CD8-positive, alpha-beta memory T cell (primary cell): Measurements from ENCODE around the gene OR7A10. TPM values are rescaled to one million over a fixed set of nuclear protein-coding genes. Genes with fewer than 3 reads are reported as not detected.
"Not testable (repeated sequence)": the region's sequence is repeated elsewhere in the genome, so short reads cannot be mapped to it uniquely, and the experiment has no call there.

Source experiments
- CTCF ChIA-PET: fragments of 350-600 bp; sonication (Branson Sonifier 250); formaldehyde crosslinking; loops from one replicate; lab custom pipeline; 2021; ENCODE audit warnings: antibody characterized with exemption; lab: Charles Lee
- POLR2A ChIA-PET: fragments of 350-600 bp; sonication (Branson Sonifier 250); formaldehyde crosslinking; loops from one replicate; lab custom pipeline; 2021; ENCODE audit warnings: antibody characterized with exemption; lab: Charles Lee
- DNase-seq, 5 donors: peaks; one replicate each; pipeline versions ENCODE4 v3.0.0 to v3.0.0-alpha.2; 2020 to 2022; ENCODE audit warnings: mixed read lengths in 1 of 5
- H3K27ac ChIP-seq: one replicate; pipeline ENCODE4 v1.7.0; 2013; ENCODE audit warnings: low read depth, mild to moderate bottlenecking, low read length, moderate library complexity
- H3K27me3 ChIP-seq: 2 replicates; pipeline ENCODE4 v1.7.0; 2013; ENCODE audit warnings: low read length, mild to moderate bottlenecking; ENCODE audit not compliant: insufficient read depth, poor library complexity, severe bottlenecking
- H3K36me3 ChIP-seq: 2 replicates; pipeline ENCODE4 v1.7.0; 2013; ENCODE audit warnings: mild to moderate bottlenecking, low read length, moderate library complexity; ENCODE audit not compliant: insufficient read depth
- H3K4me1 ChIP-seq: 2 replicates; pipeline ENCODE4 v1.7.0; 2013; ENCODE audit warnings: mild to moderate bottlenecking, low read length, moderate library complexity; ENCODE audit not compliant: insufficient read depth
- H3K4me3 ChIP-seq: 2 replicates; pipeline ENCODE4 v1.7.0; 2013; ENCODE audit warnings: mild to moderate bottlenecking, low read length
- H3K9me3 ChIP-seq: 2 replicates; pipeline ENCODE4 v1.7.0; 2013; ENCODE audit warnings: mild to moderate bottlenecking, low read length
- H3K27ac Mint-ChIP-seq, 8 donors: one replicate each; pipeline ENCODE4 v1.8.0; 2020 to 2021; ENCODE audit warnings: mixed read lengths in 8 of 8, mild to moderate bottlenecking in 6 of 8, inconsistent platforms in 3 of 8, moderate library complexity in 3 of 8
- H3K27me3 Mint-ChIP-seq, 2 donors: one replicate each; pipeline ENCODE4 v1.8.0; 2020 to 2021; ENCODE audit warnings: mixed read lengths in 2 of 2, mild to moderate bottlenecking in 1 of 2, moderate library complexity in 1 of 2
- H3K36me3 Mint-ChIP-seq, 3 donors: one replicate each; pipeline ENCODE4 v1.8.0; 2020 to 2021; ENCODE audit warnings: mixed read lengths in 3 of 3, inconsistent platforms in 1 of 3, mild to moderate bottlenecking in 1 of 3
- H3K4me1 Mint-ChIP-seq, 3 donors: one replicate each; pipeline ENCODE4 v1.8.0; 2020 to 2021; ENCODE audit warnings: mixed read lengths in 3 of 3, inconsistent platforms in 1 of 3, mild to moderate bottlenecking in 1 of 3
- H3K4me3 Mint-ChIP-seq, 7 donors: one replicate each; pipeline ENCODE4 v1.8.0; 2020 to 2021; ENCODE audit warnings: mixed read lengths in 7 of 7, mild to moderate bottlenecking in 6 of 7, moderate library complexity in 4 of 7, inconsistent platforms in 2 of 7
- H3K9me3 Mint-ChIP-seq, 5 donors: one replicate each; pipeline ENCODE4 v1.8.0; 2020 to 2022; ENCODE audit warnings: mixed read lengths in 5 of 5, mild to moderate bottlenecking in 3 of 5, moderate library complexity in 2 of 5, inconsistent platforms in 1 of 5
- polyA plus RNA-seq: library from polyadenylated mRNA; unstranded; fragments of 300-500 nt; fragmentation: Illumina TruSeq; gene quantifications from one replicate; pipeline ENCODE4 v1.2.3, GENCODE V29; 2021
- total RNA-seq, 2 experiments: library from RNA; stranded (reverse); gene quantifications; one replicate each; pipeline ENCODE4 v1.2.3, GENCODE V29; 2021

The OR7A10 gene
- total and polyA plus RNA-seq, 3 experiments from 2014 or later = not detected

- H3K4me1 ChIP-seq = no peaks in the 10 kb centered on the region
- Mint-ChIP-seq H3K9me3 (peaks cover 0 to 3% (median 0%) of the 10 kb centered on the region in 5 donors), H3K4me3 (no peak overlapping the region), H3K27me3 (peaks cover 1 to 4% of the 10 kb centered on the region in 2 donors), H3K27ac (no peak overlapping the region), H3K36me3 (no peaks in the 10 kb centered on the region), H3K4me1 (no peaks in the 10 kb centered on the region)
- no peak for DNase-seq
- ChIA-PET CTCF (no interaction called here), POLR2A (no interaction called here)
- no peaks in the 10 kb centered on the region for H3K36me3 ChIP-seq
- H3K9me3 ChIP-seq = no peaks in the 10 kb centered on the region
- no peak overlapping the region for H3K4me3 ChIP-seq
- H3K27ac ChIP-seq = no peak overlapping the region
- no peaks in the 10 kb centered on the region for H3K27me3 ChIP-seq
Measured at GRCh38 chr19:14814982-14815652, 33.6 kb downstream of the OR7A10 start.

DNA sequence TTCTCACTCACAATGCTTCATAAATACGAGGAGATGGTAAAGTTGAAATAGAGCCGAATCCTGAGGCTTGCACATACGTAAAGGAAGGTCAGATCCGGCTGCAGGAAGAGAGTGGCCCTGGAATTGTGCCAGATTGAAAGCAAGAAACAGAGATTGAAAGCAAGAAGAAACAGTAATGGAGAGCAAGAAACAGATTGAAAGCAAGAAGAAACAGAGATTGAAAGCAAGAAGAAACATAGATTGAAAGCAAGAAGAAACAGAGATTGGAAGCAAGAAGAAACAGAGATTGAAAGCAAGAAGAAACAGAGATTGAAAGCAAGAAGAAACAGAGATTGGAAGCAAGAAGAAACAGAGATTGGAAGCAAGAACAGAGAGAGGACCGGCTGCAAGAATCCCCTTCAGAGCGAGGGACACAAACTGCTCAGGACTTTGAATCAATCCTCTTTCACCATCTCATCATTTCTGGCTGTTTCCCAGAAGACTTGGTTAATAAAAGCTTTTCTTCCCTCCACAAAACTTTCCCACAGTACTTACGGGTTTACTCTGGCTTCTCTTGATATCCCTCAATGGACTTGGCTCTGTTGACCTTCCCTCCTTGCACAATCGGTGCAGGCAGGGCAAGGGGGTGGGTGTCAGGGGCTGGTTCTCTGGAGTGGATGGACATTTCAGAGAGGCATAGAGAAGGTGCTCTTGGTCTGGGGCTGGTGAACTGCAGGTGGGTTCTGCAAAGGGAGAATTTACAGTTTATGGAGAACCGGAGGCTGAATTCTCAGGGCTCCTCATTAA is 39.3 kb downstream of the OR7A10 start:
- Mint-ChIP-seq H3K27me3 (peaks cover 0 to 17% of the 10 kb centered on the region in 2 donors), H3K27ac (no peak overlapping the region)
- POLR2A ChIA-PET = no interaction called here

DNA sequence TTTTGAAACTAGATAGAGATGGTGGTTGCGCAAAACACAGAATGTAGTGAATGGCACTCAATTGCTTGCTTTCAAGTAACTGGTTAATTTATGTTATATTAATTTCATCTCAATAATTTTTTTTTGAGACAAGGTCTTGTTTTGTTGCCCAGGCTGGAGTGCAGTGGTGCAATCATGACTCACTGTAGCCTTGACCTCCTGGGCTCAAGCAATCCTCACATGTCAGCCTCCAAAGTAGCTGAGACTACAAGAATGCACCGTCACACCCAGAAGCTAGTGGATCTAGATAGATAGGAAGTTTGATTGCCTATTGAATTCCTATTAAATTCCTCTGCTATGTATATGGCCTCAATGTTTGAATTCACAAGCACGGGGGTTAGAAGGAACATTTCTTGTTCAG is 44.0 kb downstream of the OR7A10 start:
- no peaks in the 10 kb centered on the region for H3K4me1 ChIP-seq
- H3K27me3 Mint-ChIP-seq = peaks cover 4 to 34% of the 10 kb centered on the region in 2 donors

More for the DNA sequence above, 39.3 kb downstream of the OR7A10 start:
- no peaks in the 10 kb centered on the region for H3K4me1 ChIP-seq
- H3K4me3 ChIP-seq = no peak overlapping the region
- Mint-ChIP-seq H3K36me3 (peaks cover 0 to 2% (median 0%) of the 10 kb centered on the region in 3 donors), H3K4me1 (no peaks in the 10 kb centered on the region), H3K9me3 (no peaks in the 10 kb centered on the region), H3K4me3 (no peak overlapping the region)
- DNase-seq = no peak
- CTCF ChIA-PET = no interaction called here
- no peak overlapping the region for H3K27ac ChIP-seq
- H3K9me3 ChIP-seq = no peaks in the 10 kb centered on the region
- no peaks in the 10 kb centered on the region for H3K27me3 ChIP-seq
- no peaks in the 10 kb centered on the region for H3K36me3 ChIP-seq

GRCh38 chr19:14798760-14799159 is 50.0 kb downstream of the OR7A10 start:
- no peak for DNase-seq
- Histone ChIP-seq H3K36me3 (no peaks in the 10 kb centered on the region), H3K4me3 (no peak overlapping the region), H3K27ac (no peak overlapping the region), H3K27me3 (no peaks in the 10 kb centered on the region), H3K9me3 (no peaks in the 10 kb centered on the region), H3K4me1 (no peaks in the 10 kb centered on the region)
- no peaks in the 10 kb centered on the region for H3K9me3 Mint-ChIP-seq
- H3K36me3 Mint-ChIP-seq = no peaks in the 10 kb centered on the region
- ChIA-PET POLR2A (no interaction called here), CTCF (no interaction called here)
- no peaks in the 10 kb centered on the region for H3K4me1 Mint-ChIP-seq
- no peak overlapping the region for H3K27ac Mint-ChIP-seq
- H3K4me3 Mint-ChIP-seq = no peak overlapping the region
- H3K27me3 Mint-ChIP-seq = peaks cover 9 to 41% of the 10 kb centered on the region in 2 donors

More for the DNA sequence above, 44.0 kb downstream of the OR7A10 start:
- CTCF ChIA-PET = no interaction called here
- Mint-ChIP-seq H3K27ac (no peak overlapping the region), H3K4me3 (no peak overlapping the region), H3K36me3 (peaks cover 0 to 2% (median 0%) of the 10 kb centered on the region in 3 donors), H3K9me3 (no peaks in the 10 kb centered on the region), H3K4me1 (no peaks in the 10 kb centered on the region)
- Histone ChIP-seq H3K9me3 (no peaks in the 10 kb centered on the region), H3K4me3 (no peak overlapping the region), H3K27ac (no peak overlapping the region), H3K36me3 (no peaks in the 10 kb centered on the region), H3K27me3 (no peaks in the 10 kb centered on the region)
- POLR2A ChIA-PET = no interaction called here
- no peak for DNase-seq

DNA sequence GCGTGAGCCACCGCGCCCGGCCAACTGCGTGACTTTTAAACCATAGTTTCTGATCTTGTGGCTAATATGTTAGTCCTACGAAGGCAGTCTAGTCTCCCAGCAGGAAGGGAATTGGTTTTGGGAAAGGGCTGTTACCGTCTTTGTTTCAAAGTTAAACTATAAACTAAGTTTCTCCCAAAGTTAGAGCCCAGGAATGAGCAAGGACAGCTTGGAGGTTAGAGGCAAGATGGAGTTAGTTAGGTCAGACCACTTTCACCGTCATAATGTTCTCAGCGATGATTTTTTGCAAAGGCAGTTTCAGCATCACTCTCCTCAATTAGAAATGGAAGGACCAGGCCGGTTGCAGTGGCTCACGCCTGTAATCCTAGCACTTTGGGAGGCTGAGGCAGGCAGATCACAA is 52.7 kb downstream of the OR7A10 start:
- H3K4me1 ChIP-seq = no peaks in the 10 kb centered on the region
- H3K9me3 ChIP-seq = no peaks in the 10 kb centered on the region
- Mint-ChIP-seq H3K9me3 (no peaks in the 10 kb centered on the region), H3K4me3 (no peak overlapping the region), H3K36me3 (no peaks in the 10 kb centered on the region), H3K27ac (no peak overlapping the region), H3K4me1 (no peaks in the 10 kb centered on the region), H3K27me3 (peaks cover 11 to 47% of the 10 kb centered on the region in 2 donors)
- H3K36me3 ChIP-seq = no peaks in the 10 kb centered on the region
- DNase-seq = no peak
- no peaks in the 10 kb centered on the region for H3K27me3 ChIP-seq
- no peak overlapping the region for H3K4me3 ChIP-seq
- no peak overlapping the region for H3K27ac ChIP-seq
- CTCF ChIA-PET = no interaction called here
- POLR2A ChIA-PET = no interaction called here

- H3K36me3 ChIP-seq = no peaks in the 10 kb centered on the region
- no peak overlapping the region for H3K4me3 Mint-ChIP-seq
- H3K36me3 Mint-ChIP-seq = no peaks in the 10 kb centered on the region
- no peak overlapping the region for H3K27ac Mint-ChIP-seq
- H3K27me3 Mint-ChIP-seq = peaks cover 10 to 43% of the 10 kb centered on the region in 2 donors
- POLR2A ChIA-PET = no interaction called here
- H3K27ac ChIP-seq = no peak overlapping the region
- H3K4me1 ChIP-seq = no peaks in the 10 kb centered on the region
- CTCF ChIA-PET = no interaction called here
- H3K4me1 Mint-ChIP-seq = no peaks in the 10 kb centered on the region
- no peak overlapping the region for H3K4me3 ChIP-seq
- H3K9me3 ChIP-seq = no peaks in the 10 kb centered on the region
- H3K27me3 ChIP-seq = no peaks in the 10 kb centered on the region
- no peaks in the 10 kb centered on the region for H3K9me3 Mint-ChIP-seq
- no peak for DNase-seq
Measured at GRCh38 chr19:14795078-14795721, 53.5 kb downstream of the OR7A10 start.

DNA sequence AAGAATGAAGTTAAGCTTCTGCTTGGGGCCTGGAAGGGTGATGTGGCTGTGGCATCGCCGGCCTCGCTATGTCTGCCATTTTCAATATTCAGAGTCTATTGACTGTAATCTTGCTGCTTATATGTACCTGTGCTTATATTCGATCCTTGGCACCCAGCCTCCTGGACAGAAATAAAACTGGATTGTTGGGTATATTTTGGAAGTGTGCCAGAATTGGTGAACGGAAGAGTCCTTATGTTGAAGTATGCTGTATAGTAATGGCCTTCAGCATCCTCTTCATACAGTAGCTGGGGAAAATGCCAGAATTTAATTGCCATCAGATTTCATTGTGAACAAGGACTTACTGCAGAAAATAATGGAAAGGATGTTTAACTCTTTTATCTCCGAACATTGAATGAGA is 56.5 kb downstream of the OR7A10 start:
- H3K9me3 Mint-ChIP-seq, H3K4me1 ChIP-seq, DNase-seq, CTCF ChIA-PET, H3K27ac Mint-ChIP-seq, H3K36me3 ChIP-seq, H3K27me3 ChIP-seq, H3K4me3 ChIP-seq, H3K9me3 ChIP-seq, H3K36me3 Mint-ChIP-seq, H3K27ac ChIP-seq, POLR2A ChIA-PET, H3K4me3 Mint-ChIP-seq, H3K4me1 Mint-ChIP-seq: not testable (repeated sequence)
- H3K27me3 Mint-ChIP-seq = peaks cover 11 to 51% of the 10 kb centered on the region in 2 donors
